GM12878 (cell line): ENCODE data around the gene LYPD5. TPM values are rescaled to one million over a fixed set of nuclear protein-coding genes. Genes with fewer than 3 reads are reported as not detected.

Experiments used
- ATAC-seq: fragments of 200-7000 bp; cut with Tn5 transposase; 3 replicates; pipeline ENCODE4 v1.9.1; 2020; ENCODE audit warnings: mild to moderate bottlenecking, moderate library complexity
- BruUV-seq: library from RNA; stranded (reverse); fragments of 400-500 nt; replicated peaks from 2 replicates; lab custom pipeline; 2021; lab: Mats Ljungman, UMichigan
- CTCF ChIA-PET: fragments of 300-600 bp; sonication (Branson Sonifier 250); formaldehyde crosslinking; extraction: SDS; loops from one replicate; lab custom pipeline; 2021; ENCODE audit warnings: inconsistent platforms; lab: Yijun Ruan, JAX
- POLR2A ChIA-PET: fragments of 350-600 bp; formaldehyde crosslinking; extraction: SDS; loops from one replicate; lab custom pipeline; 2021; ENCODE audit warnings: inconsistent platforms; lab: Charles Lee
- RAD21 ChIA-PET: fragments of 300-600 bp; sonication (Branson Sonifier 250); formaldehyde crosslinking; loops from one replicate; lab custom pipeline; 2023; ENCODE audit warnings: antibody characterized with exemption; ENCODE audit not compliant: unreplicated experiment; lab: Charles Lee
- SMC1A ChIA-PET: fragments of 300-600 bp; sonication (Branson Sonifier 250); formaldehyde crosslinking; loops from one replicate; lab custom pipeline; 2023; ENCODE audit not compliant: unreplicated experiment, uncharacterized antibody; lab: Charles Lee
- DNase-seq: peaks from one replicate; pipeline ENCODE4 v3.0.0-alpha.2; 2011; ENCODE audit warnings: low read depth, low spot score
- FAIRE-seq: peaks from 3 replicates; lab custom pipeline; 2011; peaks lifted over from hg19 to GRCh38; lab: Jason Lieb, UNC
- H2AFZ ChIP-seq: 2 replicates; pipeline ENCODE4 v1.6.0; 2011; ENCODE audit warnings: low read depth, low read length, control low read depth; ENCODE audit not compliant: control insufficient read depth
- H3K27ac ChIP-seq: 2 replicates; pipeline ENCODE4 v1.5.1; 2011; ENCODE audit warnings: control low read depth; ENCODE audit not compliant: control insufficient read depth, insufficient read depth
- H3K27me3 ChIP-seq, 2 experiments: replicated peaks in 1 of 2; 2 replicates each; pipeline versions ENCODE4 v1.6.0 to v1.6.1; 2011; ENCODE audit warnings: low read length in 1 of 2; ENCODE audit not compliant: control insufficient read depth in 2 of 2, insufficient read depth in 2 of 2
- H3K36me3 ChIP-seq, 2 experiments: 2 replicates each; pipeline ENCODE4 v1.5.1; 2011; ENCODE audit warnings: low read length in 1 of 2; ENCODE audit not compliant: control insufficient read depth in 2 of 2, insufficient read depth in 2 of 2
- H3K4me1 ChIP-seq: 2 replicates; pipeline ENCODE4 v1.6.1; 2011; ENCODE audit warnings: mild to moderate bottlenecking, low read length, moderate library complexity, mixed read lengths; ENCODE audit not compliant: control insufficient read depth, insufficient read depth
- H3K4me2 ChIP-seq: 2 replicates; pipeline ENCODE4 v1.6.0; 2011; ENCODE audit warnings: control low read depth; ENCODE audit not compliant: control insufficient read depth, insufficient read depth
- H3K4me3 ChIP-seq: fragments of 200-600 bp; sonication (generic); 2 replicates; pipeline ENCODE4 v1.5.1; 2016
- H3K79me2 ChIP-seq: 2 replicates; pipeline ENCODE4 v1.6.0; 2011; ENCODE audit warnings: low read length; ENCODE audit not compliant: control insufficient read depth, insufficient read depth
- H3K9ac ChIP-seq: 2 replicates; pipeline ENCODE4 v1.8.0; 2011; ENCODE audit warnings: low read length, control low read depth, mixed read lengths; ENCODE audit not compliant: control insufficient read depth, insufficient read depth
- H3K9me3 ChIP-seq: replicated peaks from 3 replicates; pipeline ENCODE4 v1.5.1; 2011; ENCODE audit warnings: mild to moderate bottlenecking, low read length; ENCODE audit not compliant: control insufficient read depth, insufficient read depth
- H4K20me1 ChIP-seq: 2 replicates; pipeline ENCODE4 v1.6.0; 2011; ENCODE audit not compliant: control insufficient read depth, insufficient read depth
- BMI1 ChIP-seq: fragments of 450-650 bp; IDR thresholded peaks from 2 replicates; pipeline ENCODE4 v1.6.1; 2016; ENCODE audit warnings: mild to moderate bottlenecking, moderate library complexity, borderline replicate concordance
- EED ChIP-seq: sonication (generic); IDR thresholded peaks from 2 replicates; pipeline ENCODE4 v1.6.1; 2016; ENCODE audit warnings: antibody characterized with exemption, low read depth
- EZH2 ChIP-seq: IDR thresholded peaks from 2 replicates; pipeline ENCODE4 v1.6.1; 2012; ENCODE audit warnings: low read depth, mild to moderate bottlenecking, control low read depth, inconsistent platforms, low read length, borderline replicate concordance; ENCODE audit not compliant: control insufficient read depth
- FOXK2 ChIP-seq: fragments of 450-650 bp; IDR thresholded peaks from 2 replicates; pipeline ENCODE4 v1.6.1; 2017; ENCODE audit warnings: mild to moderate bottlenecking, moderate library complexity
- HCFC1 ChIP-seq: fragments of 150-350 bp; IDR thresholded peaks from 2 replicates; pipeline ENCODE4 v1.6.1; 2014; ENCODE audit warnings: low read length
- KAT2A ChIP-seq: conservative IDR thresholded peaks from 2 replicates; pipeline ENCODE4 v1.6.1; 2011; ENCODE audit warnings: low read depth, low read length; ENCODE audit not compliant: control insufficient read depth
- KLF5 ChIP-seq: fragments of 450-650 bp; IDR thresholded peaks from 2 replicates; pipeline ENCODE4 v1.6.1; 2014; ENCODE audit warnings: mild to moderate bottlenecking; ENCODE audit not compliant: partially characterized antibody
- PML ChIP-seq: IDR thresholded peaks from 2 replicates; pipeline ENCODE4 v1.6.1; 2012; ENCODE audit warnings: low read length, inconsistent platforms
- POLR2AphosphoS2 ChIP-seq: IDR thresholded peaks from 2 replicates; pipeline ENCODE4 v1.6.1; 2011; ENCODE audit warnings: low read depth, mild to moderate bottlenecking, low read length, improper control_type of control experiment, moderate library complexity
- RUNX3 ChIP-seq: IDR thresholded peaks from 2 replicates; pipeline ENCODE4 v1.6.1; 2012; ENCODE audit warnings: low read length, inconsistent platforms
- SP1 ChIP-seq: IDR thresholded peaks from one replicate; pipeline ENCODE4 v1.6.1; 2011; ENCODE audit warnings: low read depth, low read length
- SREBF1 ChIP-seq: IDR thresholded peaks from 2 replicates; pipeline ENCODE4 v1.6.1; 2012; ENCODE audit warnings: mild to moderate bottlenecking, low read length
- TAF1 ChIP-seq: IDR thresholded peaks from 2 replicates; pipeline ENCODE4 v1.6.1; 2011; ENCODE audit warnings: mild to moderate bottlenecking, low read depth, low read length, borderline replicate concordance
- YY1 ChIP-seq: IDR thresholded peaks from 2 replicates; pipeline ENCODE4 v1.6.1; 2011; ENCODE audit warnings: low read depth, mild to moderate bottlenecking, low read length
- WGBS: methylation state at CpG from one replicate; pipeline ENCODE4 v1.1.6; 2016; ENCODE audit warnings: low lambda C conversion rate; ENCODE audit not compliant: insufficient replicate concordance, insufficient coverage; ENCODE audit errors: missing lambda C conversion rate; 5-methylcytosine and 5-hydroxymethylcytosine counted together
- in situ Hi-C: fragments of 300-500 bp; cut with MboI; formaldehyde crosslinking; loops from 9 replicates; pipeline ENCODE4 v1.14.3; 2018; ENCODE audit warnings: mixed read lengths
- intact Hi-C: fragments of 100-400 bp; cut with micrococcal nuclease; formaldehyde crosslinking; loops from one replicate; pipeline ENCODE4 v1.14.2; 2022; ENCODE audit not compliant: unreplicated experiment
- polyA plus RNA-seq, 11 experiments: library from polyadenylated mRNA; depleted of rRNA in 4 of 11; unstranded in 6 of 11; stranded (reverse) in 5 of 11; fragments of >200 nt; fragmentation: Nextera tagmentation in 4 of 11; fragmentation: Illumina TruSeq in 1 of 11; extraction: Ambion mirVana in 4 of 11; extraction: Trizol in 1 of 11; gene quantifications; 1 replicate in 1 of 11; 2 replicates in 10 of 11; pipeline versions ENCODE4 v1.2.1 to v1.2.3, GENCODE V29; 2011 to 2016; ENCODE audit warnings: inconsistent platforms in 2 of 11, missing spikeins in 2 of 11, low read depth in 1 of 11
- total RNA-seq, 4 experiments: library from RNA; depleted of rRNA in 3 of 4; stranded (reverse); fragments of >200 nt in 3 of 4; fragmentation: Illumina TruSeq in 1 of 4; extraction: Trizol in 1 of 4; gene quantifications; 2 replicates each; pipeline versions ENCODE4 v1.2.1 to v1.2.3, GENCODE V29; 2013 to 2021
- TF ChIP-seq, protein P1 (sequence below): fragments of 450-650 bp; formaldehyde crosslinking; IDR thresholded peaks from 2 replicates; pipeline ENCODE4 v1.4.0; 2022; ENCODE audit warnings: mild to moderate bottlenecking, moderate library complexity
- TF ChIP-seq, protein P2 (sequence below): fragments of 450-650 bp; IDR thresholded peaks from 2 replicates; pipeline ENCODE4 v1.6.1; 2016; ENCODE audit warnings: mild to moderate bottlenecking, moderate library complexity, borderline replicate concordance

The LYPD5 gene
- total and polyA plus RNA-seq, 10 of the 15 experiments (the other 5 are each of a cell fraction or from before 2014, with no cell fraction given) = 0.04 to 2.2 (median 0.69) TPM; not detected in 1

DNA sequence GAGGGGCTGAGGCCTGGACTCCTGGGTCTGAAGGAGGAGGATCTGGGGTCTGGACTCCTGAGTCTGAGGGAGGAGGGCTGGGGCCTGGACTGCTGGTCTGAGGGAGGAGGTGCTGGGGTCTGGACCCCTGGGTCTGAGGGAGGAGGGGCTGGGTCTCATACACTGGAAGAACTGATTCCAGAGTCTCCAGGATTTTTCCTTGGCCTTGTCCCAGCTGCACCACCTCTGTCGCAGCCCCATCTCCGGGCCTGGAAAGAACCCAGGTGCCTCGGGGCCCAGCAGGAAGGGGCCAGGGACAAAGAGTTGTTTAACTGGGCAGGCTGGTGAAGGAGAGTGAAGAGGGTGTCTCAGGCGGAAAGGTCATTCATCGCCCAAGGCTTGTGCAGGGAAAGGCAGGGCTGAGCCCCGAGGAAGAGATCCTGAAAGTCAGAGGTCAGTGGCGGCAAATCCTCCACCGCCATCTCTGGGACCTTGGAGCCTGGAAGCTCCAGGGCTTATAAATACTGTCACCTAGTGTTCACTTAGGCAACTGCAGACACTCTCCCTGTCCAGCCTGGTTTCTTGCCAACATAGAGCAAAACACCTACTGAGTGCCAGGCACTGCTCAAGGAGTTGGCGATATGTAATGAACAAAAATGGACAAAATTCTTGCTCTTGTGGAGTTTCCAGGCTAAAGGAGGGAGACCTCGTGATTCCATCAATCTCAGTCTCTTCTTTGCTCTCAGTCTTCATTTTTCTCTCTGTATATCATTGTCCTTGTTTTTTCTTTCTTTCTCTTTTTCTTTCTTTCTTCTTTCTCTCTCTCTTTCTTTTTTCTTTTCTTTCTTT, 17.1 kb downstream of the LYPD5 start:
- ChIA-PET CTCF (interaction anchor here (0.6 to 3.4 kb wide), 15 partner anchors 9 to 1932 kb away, joined by 3 to 28 read pairs (median 4); no protein-coding TSS in a partner anchor), SMC1A (interaction anchor here (0.6 to 1.5 kb wide), 9 partner anchors 14 to 230 kb away, joined by 3 to 27 read pairs (median 3); no protein-coding TSS in a partner anchor), RAD21 (interaction anchor here (0.6 to 2.4 kb wide), 13 partner anchors 23 to 258 kb away, joined by 3 to 42 read pairs (median 4); partner anchors contain the start of gene SMG9), POLR2A (interaction anchor here (0.6 to 1.0 kb wide), 5 partner anchors 20 to 228 kb away, joined by 3 to 9 read pairs (median 3); no protein-coding TSS in a partner anchor)
- in situ Hi-C loops (loop anchor here (5.0 kb wide), 1 partner anchor 38 kb away; no protein-coding TSS in a partner anchor), intact Hi-C loops (loop anchor here (1.0 to 10.0 kb wide), 2 partner anchors 40 to 340 kb away; no protein-coding TSS in a partner anchor)
- H3K27ac ChIP-seq = peak overlapping the region; percentile 74
- no peak overlapping the region for H3K4me3 ChIP-seq
- no peaks in the 10 kb centered on the region for H3K27me3 ChIP-seq
- peak overlapping the region; percentile 87 for H2AFZ ChIP-seq
- no peaks in the 10 kb centered on the region for H4K20me1 ChIP-seq
- H3K9me3 ChIP-seq = no peaks in the 10 kb centered on the region
- BruUV-seq = no TSS peak
- peak overlapping the region; percentile 71; the same call in 1 of the 2 replicates for H3K4me2 ChIP-seq
- H3K79me2 ChIP-seq = peaks cover 13% of the 10 kb centered on the region
- H3K36me3 ChIP-seq = no peaks in the 10 kb centered on the region
- DNase-seq (no peak), ATAC-seq (peak; percentile 70), FAIRE-seq (peak; percentile 88)
- under 1% methylated on average over 10 of the region's 10 CpGs for WGBS
- peaks cover 49% of the 10 kb centered on the region for H3K4me1 ChIP-seq
- H3K9ac ChIP-seq = no peak overlapping the region; the same call in 1 of the 2 replicates
- TF ChIP-seq YY1 (peak; percentile 91), SREBF1 (no peak), KLF5 (peak; percentile 65), SP1 (no peak), RUNX3 (peak; percentile 21; the same call in 1 of the 2 replicates), POLR2AphosphoS2 (no peak), KAT2A (no peak), EED (peak; percentile 75; the same call in 1 of the 2 replicates), PML (no peak), EZH2 (no peak), FOXK2 (no peak), TAF1 (no peak), BMI1 (no peak), HCFC1 (peak; percentile 43; the same call in 1 of the 2 replicates)
- TF ChIP-seq, protein P1, sequence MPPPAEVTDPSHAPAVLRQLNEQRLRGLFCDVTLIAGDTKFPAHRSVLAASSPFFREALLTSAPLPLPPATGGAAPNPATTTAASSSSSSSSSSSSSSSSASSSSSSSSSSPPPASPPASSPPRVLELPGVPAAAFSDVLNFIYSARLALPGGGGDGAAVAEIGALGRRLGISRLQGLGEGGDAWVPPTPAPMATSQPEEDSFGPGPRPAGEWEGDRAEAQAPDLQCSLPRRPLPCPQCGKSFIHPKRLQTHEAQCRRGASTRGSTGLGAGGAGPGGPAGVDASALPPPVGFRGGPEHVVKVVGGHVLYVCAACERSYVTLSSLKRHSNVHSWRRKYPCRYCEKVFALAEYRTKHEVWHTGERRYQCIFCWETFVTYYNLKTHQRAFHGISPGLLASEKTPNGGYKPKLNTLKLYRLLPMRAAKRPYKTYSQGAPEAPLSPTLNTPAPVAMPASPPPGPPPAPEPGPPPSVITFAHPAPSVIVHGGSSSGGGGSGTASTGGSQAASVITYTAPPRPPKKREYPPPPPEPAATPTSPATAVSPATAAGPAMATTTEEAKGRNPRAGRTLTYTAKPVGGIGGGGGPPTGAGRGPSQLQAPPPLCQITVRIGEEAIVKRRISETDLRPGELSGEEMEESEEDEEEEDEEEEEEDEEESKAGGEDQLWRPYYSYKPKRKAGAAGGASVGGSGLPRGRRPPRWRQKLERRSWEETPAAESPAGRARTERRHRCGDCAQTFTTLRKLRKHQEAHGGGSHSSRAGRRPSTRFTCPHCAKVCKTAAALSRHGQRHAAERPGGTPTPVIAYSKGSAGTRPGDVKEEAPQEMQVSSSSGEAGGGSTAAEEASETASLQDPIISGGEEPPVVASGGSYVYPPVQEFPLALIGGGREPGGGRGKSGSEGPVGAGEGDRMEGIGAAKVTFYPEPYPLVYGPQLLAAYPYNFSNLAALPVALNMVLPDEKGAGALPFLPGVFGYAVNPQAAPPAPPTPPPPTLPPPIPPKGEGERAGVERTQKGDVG (CRISPR knock-in tag) = no peak
- TF ChIP-seq, protein P2, sequence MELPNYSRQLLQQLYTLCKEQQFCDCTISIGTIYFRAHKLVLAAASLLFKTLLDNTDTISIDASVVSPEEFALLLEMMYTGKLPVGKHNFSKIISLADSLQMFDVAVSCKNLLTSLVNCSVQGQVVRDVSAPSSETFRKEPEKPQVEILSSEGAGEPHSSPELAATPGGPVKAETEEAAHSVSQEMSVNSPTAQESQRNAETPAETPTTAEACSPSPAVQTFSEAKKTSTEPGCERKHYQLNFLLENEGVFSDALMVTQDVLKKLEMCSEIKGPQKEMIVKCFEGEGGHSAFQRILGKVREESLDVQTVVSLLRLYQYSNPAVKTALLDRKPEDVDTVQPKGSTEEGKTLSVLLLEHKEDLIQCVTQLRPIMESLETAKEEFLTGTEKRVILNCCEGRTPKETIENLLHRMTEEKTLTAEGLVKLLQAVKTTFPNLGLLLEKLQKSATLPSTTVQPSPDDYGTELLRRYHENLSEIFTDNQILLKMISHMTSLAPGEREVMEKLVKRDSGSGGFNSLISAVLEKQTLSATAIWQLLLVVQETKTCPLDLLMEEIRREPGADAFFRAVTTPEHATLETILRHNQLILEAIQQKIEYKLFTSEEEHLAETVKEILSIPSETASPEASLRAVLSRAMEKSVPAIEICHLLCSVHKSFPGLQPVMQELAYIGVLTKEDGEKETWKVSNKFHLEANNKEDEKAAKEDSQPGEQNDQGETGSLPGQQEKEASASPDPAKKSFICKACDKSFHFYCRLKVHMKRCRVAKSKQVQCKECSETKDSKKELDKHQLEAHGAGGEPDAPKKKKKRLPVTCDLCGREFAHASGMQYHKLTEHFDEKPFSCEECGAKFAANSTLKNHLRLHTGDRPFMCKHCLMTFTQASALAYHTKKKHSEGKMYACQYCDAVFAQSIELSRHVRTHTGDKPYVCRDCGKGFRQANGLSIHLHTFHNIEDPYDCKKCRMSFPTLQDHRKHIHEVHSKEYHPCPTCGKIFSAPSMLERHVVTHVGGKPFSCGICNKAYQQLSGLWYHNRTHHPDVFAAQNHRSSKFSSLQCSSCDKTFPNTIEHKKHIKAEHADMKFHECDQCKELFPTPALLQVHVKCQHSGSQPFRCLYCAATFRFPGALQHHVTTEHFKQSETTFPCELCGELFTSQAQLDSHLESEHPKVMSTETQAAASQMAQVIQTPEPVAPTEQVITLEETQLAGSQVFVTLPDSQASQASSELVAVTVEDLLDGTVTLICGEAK = no peak
